Measurements from ENCODE around the gene ANO3.
"Not testable (repeated sequence)": the region's sequence is repeated elsewhere in the genome, so short reads cannot be mapped to it uniquely, and the experiment has no call there.

The ANO3 gene

DNA sequence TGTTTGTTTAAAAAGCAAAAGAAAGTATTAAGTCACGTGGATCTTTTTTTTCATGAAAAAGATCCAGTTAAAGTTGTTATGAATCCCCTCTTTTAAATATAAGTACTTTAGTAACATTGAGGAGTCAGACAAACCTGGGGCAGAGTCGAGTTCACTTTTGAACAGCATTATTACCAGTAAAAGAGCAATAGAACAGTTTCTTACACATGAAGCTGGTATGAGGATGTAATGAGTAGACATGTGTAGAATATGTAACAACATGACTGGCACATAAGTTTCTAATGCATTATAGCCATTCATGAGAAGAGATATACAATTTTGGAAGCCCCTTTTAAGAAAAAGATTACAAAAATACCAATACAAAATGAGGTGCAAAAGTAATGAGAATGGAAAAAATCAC, 247.8 kb downstream of the ANO3 start:
- DNase-seq, result no peak

DNA sequence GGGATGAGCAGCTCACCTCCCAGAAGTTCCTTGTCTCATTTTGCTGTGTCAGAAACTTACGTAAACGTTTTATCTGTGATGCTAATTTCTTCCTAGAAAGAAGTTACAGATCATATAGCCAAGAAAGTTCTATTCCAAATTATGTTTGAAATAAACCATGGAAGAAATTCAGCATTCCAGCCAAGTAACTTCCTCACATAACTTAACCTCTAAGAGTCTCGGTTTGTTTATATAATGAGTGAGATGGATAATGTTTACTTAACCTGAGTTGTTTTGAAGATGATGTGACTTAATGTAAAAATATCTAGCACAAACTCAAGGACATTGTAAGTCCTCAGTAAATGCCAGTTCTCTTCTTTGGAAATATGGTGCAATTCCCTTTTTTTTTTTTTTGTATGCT, 249.0 kb downstream of the ANO3 start:
- DNase-seq, result no peak

DNA sequence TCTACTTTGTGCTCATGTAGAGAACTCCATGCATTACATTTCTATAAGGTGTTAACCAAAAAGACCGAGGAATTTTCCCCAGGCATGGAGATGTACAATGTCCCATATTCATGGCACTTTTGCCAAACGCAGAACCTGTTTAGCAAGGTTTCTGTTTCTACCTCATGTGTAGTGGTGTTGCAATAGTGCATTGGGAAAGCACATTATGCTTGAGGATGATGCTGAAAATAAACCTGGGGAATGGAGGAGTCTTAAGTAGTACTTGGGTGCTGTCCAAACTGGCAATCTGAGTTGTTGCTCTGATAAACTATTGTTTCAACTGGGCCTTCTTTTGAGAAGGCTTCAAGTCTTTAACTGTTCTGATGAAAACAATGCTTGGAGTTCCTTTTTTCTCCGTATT, 251.6 kb downstream of the ANO3 start:
- no peak for DNase-seq

DNA sequence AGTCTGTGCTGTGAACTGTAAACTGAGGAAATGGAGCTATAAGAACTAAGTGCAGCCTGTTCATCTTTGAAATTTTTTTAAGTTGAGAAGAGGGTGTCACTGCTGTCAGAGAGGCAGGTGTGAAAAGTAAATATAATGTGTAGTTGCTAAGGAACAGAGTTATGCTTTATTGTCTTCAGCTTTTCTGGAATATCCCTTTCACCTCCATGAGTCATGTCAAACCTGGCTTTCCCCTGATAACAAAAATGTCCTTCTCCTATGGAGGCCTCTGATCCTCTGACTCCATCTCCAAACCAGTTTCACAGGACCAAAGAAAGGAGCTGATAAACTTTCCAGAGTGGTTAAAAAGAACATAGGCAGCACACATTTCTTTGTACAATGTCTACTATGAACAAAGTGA, 252.9 kb downstream of the ANO3 start:
- DNase-seq, result no peak

DNA sequence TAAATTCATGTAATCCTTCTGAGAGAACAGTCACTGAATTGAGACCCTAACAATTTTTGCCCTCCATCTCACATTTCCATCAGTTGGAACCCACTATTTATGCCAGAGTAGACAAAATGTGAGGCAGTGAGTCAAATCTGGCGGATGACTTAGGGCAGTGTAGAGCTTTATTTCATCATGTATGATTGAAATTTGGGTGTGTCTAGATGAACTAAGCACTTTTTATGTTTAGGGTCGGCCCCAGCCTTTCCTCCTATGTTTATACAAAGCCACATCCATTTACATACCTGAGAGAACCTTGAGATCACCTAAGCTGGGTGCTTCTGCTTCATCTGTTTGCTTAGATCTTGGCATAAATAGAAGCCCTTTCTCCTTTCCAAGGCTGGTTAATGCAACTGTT, 255.1 kb downstream of the ANO3 start:
- DNase-seq, result no peak

DNA sequence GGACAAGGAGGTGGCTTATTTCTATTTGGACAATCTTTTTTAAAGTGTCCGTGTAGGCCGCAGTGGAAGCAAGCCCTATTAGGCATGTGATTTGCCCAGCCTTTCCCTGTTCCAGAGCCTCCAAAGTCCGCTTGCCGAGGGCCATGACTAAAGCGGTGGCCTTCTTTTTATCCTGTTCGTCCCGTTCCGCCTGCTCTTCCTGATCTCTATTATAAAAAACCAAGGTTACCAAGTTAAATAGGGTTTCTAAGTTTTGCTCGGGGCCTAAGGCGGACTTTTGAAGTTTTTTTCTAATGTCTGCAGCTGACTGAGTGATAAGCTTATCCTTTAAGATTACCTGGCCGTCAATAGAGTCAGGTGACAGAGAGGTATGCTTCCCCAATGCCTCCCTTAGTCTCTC, 261.8 kb downstream of the ANO3 start:
- no peak for DNase-seq

DNA sequence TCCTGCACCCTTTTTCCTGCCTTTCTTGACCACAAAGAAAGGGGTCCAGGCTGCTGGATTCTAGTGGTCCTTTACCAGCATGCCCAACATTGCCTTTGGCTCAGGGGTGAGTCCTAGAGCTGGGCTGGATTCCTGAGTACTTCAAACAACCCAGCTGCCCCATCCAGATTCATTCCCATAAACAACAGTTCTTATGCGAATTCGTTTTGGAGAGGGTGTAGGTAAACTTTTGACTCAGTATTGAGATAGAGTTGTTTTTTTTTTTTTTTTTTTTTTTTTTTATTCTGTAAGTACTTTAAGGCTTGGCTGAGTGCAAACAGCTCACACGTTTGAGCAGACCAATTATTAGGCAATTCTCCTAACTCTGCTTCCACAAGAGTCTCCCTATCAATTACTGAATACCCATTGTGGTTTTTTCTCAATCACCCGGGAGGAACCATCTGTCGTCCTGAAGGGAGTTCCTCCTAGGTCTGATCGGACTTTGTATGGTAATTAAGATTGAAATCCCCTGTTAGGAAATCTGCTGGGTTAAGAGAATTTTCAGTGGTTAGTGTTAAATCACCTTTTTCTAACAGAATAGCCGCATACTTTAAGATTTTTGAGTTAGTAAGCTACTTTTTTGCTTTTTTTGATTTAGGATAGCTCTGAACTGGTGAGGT, 263.4 kb downstream of the ANO3 start:
- not testable (repeated sequence) for DNase-seq

DNA sequence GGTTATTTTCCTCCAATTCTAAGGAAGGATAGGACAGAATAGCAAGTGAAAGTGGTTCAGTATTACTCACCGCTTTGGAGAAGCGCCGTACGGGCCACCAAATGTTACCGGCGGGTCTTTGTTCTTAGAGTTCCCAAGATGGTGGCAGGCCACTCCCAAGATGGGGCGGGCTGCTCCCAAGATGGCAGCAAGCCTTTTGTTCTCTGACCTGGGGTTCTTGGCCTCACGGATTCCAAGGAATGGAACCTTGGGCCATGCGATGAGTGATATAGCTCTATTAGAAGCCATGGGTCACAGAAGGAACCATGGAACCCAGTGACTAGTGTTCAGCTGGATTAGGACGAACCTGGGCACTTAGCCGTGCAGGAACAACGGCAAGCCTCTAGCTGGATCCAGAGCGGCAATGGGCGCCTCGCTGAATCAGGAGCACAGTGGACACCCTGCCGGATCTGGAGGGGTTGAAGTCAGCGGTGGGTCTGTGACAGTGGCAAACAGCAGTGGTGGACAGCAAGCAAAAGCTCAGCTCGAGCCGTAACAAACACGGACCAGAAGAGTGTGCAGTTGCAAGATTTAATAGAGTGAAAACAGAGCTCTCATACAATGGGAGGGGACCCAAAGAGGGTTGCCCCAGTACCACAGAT, 265.2 kb downstream of the ANO3 start:
- DNase-seq, result not testable (repeated sequence)

DNA sequence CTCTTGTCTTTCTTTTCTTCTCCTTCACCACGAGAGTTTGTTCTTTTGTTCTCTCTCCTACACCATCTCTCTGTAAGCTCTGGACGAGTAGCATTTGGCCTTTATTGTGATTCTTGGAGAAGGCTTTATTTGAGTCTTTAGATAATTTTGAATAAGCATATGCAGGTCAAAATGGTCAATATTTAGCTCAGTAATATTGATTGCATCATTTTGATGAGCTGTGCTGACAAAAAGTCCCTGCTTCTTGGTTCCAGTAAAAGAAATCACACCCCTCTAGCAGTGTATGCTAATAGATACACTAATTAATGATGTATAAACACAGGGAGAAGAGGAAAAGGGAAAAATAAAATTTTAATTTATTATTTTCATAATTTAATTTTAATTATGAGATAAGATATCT, 266.0 kb downstream of the ANO3 start:
- no peak for DNase-seq

DNA sequence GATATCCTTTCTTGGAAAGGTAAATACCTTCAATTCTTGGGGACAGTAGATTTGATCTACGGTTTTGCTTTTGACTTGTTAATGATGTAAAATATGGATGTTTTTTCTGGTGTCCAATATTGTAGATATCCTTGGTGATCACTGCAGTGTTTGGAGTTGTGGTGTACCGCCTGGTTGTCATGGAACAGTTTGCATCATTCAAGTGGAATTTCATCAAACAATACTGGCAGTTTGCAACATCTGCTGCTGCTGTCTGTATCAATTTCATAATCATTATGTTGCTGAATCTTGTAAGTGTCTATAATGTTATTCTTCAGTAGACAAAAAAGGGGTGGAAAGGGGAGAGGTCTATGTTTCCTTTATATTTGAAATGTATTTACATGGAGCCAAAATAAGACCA, 267.5 kb downstream of the ANO3 start:
- DNase-seq, result no peak

DNA sequence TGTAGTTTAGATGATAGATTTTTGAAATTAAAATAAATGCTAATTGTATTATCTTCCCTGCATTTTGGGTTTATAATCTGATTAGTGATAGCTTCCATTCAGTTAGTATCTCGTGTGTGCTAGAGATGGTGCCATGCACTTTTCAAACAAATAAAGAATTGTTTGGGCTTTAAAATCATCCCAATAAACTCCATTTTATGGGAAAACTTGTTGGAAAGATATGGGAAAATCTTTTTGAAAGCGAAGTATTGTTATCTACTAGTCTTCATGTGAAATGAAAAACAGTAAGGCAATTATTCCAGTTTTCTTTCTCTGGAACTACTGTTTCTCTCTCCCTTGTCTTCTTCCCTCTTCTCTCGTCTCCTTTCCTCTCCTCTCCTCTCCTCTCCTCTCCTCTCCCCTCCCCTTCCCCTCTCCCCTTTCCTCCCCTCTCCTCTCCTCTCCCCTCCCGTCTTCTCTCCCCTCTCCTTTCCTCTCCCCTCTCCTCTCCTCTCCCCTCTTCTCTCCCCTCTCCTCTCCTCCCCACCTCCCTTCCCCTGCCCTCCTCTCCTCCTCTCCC, 268.0 kb downstream of the ANO3 start:
- DNase-seq, result no peak

DNA sequence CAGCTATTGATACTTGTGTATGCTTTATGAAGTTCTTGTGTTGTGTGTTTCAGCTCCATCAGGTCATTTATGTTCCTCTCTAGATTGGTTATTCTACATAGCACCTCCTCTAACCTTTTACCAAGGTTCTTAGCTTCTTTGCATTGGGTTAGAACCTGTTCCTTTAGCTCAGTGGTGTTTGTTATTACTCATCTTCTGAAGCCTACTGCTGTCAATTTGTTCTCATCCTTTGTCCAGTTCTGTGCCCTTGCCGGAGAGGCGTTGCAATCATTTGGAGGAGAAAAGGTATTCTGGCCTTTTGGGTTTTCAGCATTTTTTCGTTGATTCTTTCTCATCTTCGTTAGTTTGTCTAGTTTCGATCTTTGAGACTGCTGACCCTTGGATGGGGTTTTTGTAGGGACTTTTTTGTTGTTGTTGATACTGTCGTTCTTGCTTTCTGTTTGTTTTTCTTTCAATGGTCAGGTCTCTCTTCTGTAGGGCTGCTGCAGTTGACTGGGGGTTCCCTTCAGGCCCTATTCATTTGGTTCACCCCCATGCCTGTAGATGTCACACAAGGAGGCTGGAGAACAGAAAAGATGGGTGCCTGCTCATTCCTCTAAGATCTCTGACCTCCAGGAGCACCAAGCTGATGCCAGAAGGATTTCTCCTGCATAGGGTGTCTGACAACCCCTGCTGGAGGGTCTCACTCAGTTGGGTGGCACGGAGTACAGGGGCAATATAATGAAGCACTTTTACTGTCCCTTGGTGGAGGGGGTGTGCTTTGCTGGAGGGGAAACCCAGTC, 276.0 kb downstream of the ANO3 start:
- no peak for DNase-seq

DNA sequence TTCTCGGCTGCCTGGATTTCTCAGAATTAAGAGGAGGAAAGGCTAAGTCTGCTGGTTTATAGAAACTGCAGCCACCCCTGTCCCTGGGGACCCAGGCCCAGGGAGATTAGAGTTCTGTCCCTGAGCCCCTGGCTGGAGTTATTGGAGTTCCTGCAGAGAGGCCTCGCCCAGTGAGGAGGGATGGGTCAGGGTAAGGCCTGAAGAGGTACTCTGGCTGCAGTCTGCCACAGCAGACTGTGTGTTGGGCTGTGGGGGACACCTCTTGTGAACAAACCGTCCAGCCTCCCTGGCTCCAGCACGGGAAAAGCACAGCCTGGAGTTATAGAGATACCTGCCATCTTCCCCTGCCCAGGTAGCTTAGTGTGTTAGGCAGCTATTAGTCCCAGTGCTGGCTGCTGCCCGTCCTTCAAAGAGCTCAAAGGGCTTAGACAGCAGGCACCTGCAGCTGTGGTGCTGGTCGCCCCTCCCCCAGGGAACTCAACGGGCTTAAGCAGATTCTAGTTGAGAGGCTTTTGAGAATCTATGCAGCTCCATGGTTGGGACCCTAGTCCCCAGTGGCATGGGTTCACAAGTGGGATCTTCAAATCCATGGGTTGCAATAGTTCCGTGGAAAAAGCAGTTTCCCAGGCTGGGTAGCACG, 276.7 kb downstream of the ANO3 start:
- DNase-seq, result no peak

DNA sequence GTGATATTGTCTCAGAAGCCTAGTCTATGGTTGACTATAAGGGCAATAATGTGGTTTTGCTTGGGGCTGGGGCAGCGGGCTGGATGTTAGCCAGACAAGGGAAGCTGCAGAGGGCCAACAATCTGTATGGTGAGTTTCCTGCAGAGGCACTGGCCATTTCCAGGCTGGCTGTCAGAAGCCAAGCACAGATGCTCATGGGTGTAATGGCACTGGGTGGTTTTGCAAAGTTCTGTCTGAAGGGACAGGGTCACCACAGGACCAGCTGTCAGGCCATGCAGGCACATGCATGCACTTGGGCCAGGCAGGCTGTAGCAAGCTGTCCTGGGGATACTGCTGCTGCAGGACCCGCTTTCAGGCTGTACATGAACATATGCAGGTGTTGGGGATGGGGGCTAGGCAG, 281.8 kb downstream of the ANO3 start:
- no peak for DNase-seq

DNA sequence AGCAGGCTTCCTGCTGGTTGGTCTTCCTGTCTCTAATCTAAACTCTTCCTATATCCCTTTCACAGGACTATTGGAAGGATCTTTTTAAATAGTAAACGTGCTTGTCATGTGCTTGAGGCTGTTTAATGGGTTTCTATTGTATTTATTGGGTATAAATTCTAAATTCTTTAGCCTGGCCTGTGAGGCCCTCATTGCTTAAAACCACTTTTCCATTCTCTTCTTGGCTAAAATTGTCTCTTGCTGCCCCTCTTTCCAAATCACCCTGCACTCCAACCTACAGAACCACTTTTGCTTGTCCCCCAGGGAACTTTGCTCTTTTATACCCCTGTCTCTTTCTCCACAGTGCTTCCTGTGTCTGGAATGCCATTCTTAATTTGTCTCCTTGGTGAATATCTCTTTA, 286.5 kb downstream of the ANO3 start:
- DNase-seq, result no peak

DNA sequence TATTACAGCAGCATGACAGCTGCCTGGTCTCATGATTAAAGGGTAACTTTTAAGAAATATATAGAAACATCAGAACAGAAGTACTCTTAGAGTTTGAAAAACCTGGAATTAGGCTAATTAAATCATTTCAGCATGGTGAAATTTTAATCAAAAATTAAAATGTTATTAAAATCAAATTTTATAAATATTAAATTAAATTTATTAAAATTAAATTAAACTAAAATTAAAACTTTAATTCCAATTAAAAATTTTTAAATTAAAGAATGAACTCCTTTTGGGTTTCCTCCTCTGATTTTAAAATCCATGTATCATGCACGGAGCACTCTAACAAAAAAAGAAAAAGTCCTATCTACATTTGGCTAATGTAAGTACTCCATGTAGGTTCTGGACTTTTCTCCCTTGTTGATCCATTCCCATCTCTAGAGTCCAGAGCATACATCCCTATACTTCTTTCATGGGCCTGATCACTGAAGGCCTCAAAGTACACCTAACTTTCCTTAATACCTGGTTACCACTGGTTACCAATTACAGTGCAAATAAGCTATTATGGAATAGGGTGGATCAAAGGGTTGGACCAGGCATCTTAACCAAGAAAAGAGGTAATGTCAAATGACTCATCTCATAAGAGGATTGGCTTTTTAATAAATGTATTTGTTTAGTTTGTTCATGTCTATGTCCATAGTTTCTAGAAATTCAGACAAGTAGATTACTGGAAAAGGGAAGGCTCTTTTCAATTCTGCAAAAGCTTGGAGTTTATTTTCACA, 288.5 kb downstream of the ANO3 start:
- DNase-seq, result no peak

DNA sequence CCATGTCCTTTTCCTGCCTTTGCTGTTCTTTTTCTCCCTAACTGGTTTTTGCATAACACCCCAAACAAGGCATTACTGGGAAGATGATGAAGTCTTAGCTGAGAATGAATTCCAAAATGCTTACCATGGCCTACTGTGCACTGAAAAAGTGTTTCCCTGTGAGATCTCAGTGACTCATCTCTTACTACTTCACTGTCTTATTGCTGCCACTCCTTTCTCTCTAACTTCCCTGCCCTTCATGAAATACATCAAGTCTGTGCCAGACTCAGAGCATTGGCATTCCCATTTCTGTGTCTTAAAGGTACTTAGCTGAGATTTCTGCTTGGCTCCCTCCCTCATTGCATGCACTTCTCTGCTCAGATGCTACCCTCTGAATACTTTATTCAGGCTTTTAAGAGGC, 289.2 kb downstream of the ANO3 start:
- no peak for DNase-seq

DNA sequence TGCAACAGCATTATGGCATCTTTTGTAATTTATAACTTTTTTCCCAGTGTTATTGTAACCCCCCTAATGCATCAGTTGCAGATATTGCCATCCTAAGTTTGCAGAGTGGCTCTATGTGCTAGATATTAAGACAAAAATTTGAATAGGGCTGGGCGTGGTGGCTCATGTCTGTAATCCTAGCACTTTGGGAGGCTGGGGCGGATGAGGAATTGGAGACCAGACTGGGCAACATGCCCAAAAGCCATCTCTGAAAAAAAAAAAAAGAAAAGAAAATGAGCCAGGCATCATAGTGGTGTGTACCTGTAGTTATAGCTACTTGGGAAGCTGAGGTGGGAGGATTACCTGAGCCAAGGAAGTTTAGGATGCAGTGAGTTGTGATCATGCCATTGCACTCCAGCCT, 290.3 kb downstream of the ANO3 start:
- no peak for DNase-seq

DNA sequence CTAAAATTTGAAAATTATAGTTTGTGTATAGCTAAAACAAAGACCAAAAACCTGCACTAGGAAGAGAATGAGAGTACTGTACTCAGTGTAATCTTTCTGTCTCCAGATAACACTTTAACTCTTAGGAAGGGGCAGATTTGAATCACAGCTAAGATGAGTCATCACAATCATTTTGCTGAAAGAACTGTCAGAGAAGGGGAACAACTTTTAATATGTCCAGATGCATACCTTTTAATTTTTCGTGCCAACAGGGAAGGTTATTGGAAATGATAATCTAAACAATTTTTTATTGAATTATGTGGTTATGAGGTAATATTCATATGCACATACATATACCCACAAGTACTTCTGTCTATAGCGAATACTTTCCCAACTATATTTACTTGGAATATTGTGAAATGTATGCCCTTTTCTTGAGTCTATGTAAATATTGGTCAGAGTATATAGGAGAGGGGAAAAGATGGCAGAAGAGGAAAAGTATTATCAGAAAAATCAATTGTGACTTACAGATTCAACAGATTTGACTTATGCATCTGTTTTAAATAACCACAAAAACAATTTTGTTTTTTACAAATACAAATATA, 291.2 kb downstream of the ANO3 start:
- DNase-seq, result peak; percentile 0

DNA sequence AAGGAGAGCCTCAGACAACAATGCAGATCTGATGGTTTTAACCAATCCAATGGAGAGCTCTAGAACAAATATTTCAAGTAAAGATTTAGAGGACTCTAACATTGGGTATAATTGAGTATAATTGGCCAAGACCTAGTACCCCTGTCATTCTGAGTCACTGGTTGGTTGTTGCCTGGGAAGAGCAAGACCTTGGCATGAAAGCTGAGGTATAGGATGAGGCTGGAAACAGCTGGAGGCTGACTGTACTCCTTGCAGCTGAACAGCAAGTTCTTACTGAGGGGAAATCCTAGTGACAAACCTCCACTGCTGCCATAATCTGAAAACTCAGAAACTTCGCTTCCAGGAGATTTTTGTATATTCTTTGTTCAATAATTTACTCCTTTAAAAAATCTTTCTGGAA, 294.4 kb downstream of the ANO3 start:
- DNase-seq, result no peak

DNA sequence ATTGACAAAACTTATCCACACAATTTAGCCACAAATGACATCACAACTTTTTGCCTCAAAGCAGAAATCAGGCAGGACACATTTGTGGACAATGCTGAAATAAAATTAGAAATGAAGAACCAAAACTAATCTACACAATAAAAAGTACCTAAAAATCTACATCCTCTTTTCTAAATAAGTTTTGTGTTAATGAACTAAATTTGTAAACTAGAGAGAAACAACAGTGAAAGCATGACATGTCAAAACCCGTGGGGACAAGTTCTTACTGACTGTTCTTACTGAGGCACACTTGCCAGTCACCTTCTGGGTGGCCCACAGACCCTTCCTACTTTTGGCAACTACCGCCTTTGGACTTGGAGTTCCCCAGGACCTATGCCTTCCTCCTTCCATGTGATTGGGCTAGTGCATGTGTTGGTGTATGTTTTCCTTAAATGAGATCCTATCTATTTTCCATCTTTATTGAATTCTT, 300.8 kb downstream of the ANO3 start:
- DNase-seq, result no peak

DNA sequence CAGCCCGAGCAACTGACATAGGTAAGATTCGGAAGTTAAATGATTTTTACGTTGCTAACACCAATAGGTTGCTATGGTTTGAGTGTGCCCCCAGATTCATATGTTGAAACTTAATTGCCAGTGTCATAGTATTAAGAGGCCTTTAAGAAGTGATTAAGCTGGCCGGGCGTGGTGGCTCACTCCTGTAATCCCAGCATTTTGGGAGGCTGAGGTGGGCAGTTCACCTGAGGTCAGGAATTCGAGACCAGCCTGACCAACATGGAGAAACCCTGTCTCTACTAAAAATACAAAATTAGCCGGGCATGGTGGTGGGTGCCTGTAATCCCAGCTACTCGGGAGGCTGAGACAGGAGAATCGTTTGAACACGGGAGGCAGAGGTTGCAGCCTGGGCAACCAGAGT, 311.4 kb downstream of the ANO3 start:
- DNase-seq, result not testable (repeated sequence)

Measured in NCI-H446 treated with DMSO at 0.1 percent for 48 hours (cell line).